AG04449 (cell line): ENCODE data around the gene PLXNC1.

Experiments
- CTCF ChIA-PET: fragments of 350-600 bp; formaldehyde crosslinking; extraction: SDS; loops from one replicate; lab custom pipeline; 2021; ENCODE audit warnings: antibody characterized with exemption; lab: Yijun Ruan, JAX
- POLR2A ChIA-PET: fragments of 400-600, 350-600 bp; formaldehyde crosslinking; extraction: SDS; loops from one replicate; lab custom pipeline; 2020; ENCODE audit warnings: antibody characterized with exemption, inconsistent platforms; lab: Yijun Ruan, JAX
- DNase-seq: peaks from one replicate; pipeline ENCODE4 v3.0.0-alpha.2; 2010; ENCODE audit warnings: low read depth, low spot score
- H3K4me3 ChIP-seq: 2 replicates; pipeline ENCODE4 v1.5.1; 2011; ENCODE audit warnings: low read depth, mild to moderate bottlenecking, control low read depth, low read length
- CTCF ChIP-seq: IDR thresholded peaks from one replicate; pipeline ENCODE4 v1.5.1; 2011; ENCODE audit warnings: mild to moderate bottlenecking, moderate library complexity, low read length, control low read depth, inconsistent platforms; ENCODE audit not compliant: insufficient read depth; ENCODE audit errors: missing control alignments

The PLXNC1 gene

GRCh38 chr12:94220804-94221203 lies 72.4 kb downstream of the PLXNC1 start:
- ChIA-PET CTCF (no interaction called here), POLR2A (no interaction called here)
- no peak for TF ChIP-seq CTCF
- H3K4me3 ChIP-seq, result no peak overlapping the region
- DNase-seq, result no peak

GRCh38 chr12:94222351-94223084 lies 74.1 kb downstream of the PLXNC1 start:
- ChIA-PET CTCF (no interaction called here), POLR2A (no interaction called here)
- TF ChIP-seq CTCF, result no peak
- no peak for DNase-seq
- no peak overlapping the region for H3K4me3 ChIP-seq

GRCh38 chr12:94223842-94224241 lies 75.5 kb downstream of the PLXNC1 start:
- CTCF ChIA-PET, result no interaction called here
- DNase-seq, result no peak
- H3K4me3 ChIP-seq, result no peak overlapping the region
- POLR2A ChIA-PET, result no interaction called here
- no peak for TF ChIP-seq CTCF

- DNase-seq, result no peak
- POLR2A ChIA-PET, result no interaction called here
- H3K4me3 ChIP-seq, result no peak overlapping the region
- CTCF ChIA-PET, result no interaction called here
- no peak for TF ChIP-seq CTCF
These were observed 77.1 kb downstream of the PLXNC1 start for GRCh38 chr12:94225506-94225905.

- no peak for TF ChIP-seq CTCF
- no peak for DNase-seq
- POLR2A ChIA-PET, result no interaction called here
- CTCF ChIA-PET, result no interaction called here
- no peak overlapping the region for H3K4me3 ChIP-seq
These were observed 77.7 kb downstream of the PLXNC1 start for GRCh38 chr12:94225947-94226630.

GRCh38 chr12:94227066-94227465 lies 78.7 kb downstream of the PLXNC1 start:
- ChIA-PET POLR2A (no interaction called here), CTCF (no interaction called here)
- TF ChIP-seq CTCF, result no peak
- no peak overlapping the region for H3K4me3 ChIP-seq
- DNase-seq, result no peak
